Measurements from ENCODE around the gene OLIG3.
A peak's percentile ranks its signal among the peaks of the same experiment; 100 is the strongest.

The OLIG3 gene

GRCh38 chr6:137475103-137475502 is 19.1 kb downstream of the OLIG3 start:
- Histone ChIP-seq H3K27ac (ENCODE audit: extremely low read depth, low read depth, low read length) (no peak overlapping the region), H3K9me3 (ENCODE audit: control insufficient read depth, insufficient read depth, low read depth, low read length) (no peaks in the 10 kb centered on the region), H3K36me3 (ENCODE audit: control insufficient read depth in 2 of 2, insufficient read depth in 1 of 2, low read length in 2 of 2) (no peaks in the 10 kb centered on the region), H3K4me3 (ENCODE audit: low read depth, low read length) (no peak overlapping the region), H3K4me1 (ENCODE audit: control insufficient read depth, insufficient read depth, low read length) (no peaks in the 10 kb centered on the region)
- CTCF ChIA-PET, result interaction anchor here (0.8 to 1.1 kb wide), 2 partner anchors 9 to 14 kb away, joined by 3 read pairs; no protein-coding TSS in a partner anchor
- TF ChIP-seq ZNF626 (tag by site-specific recombination; IDR thresholded peaks at IDR 0.05) (no peak), ZNF184 (tag by site-specific recombination; IDR thresholded peaks at IDR 0.05) (no peak), ZBTB6 (tag by site-specific recombination; IDR thresholded peaks at IDR 0.05) (no peak), PRDM4 (tag by site-specific recombination; IDR thresholded peaks at IDR 0.05) (0 out of 2 replicates have a peak, but pooled peaks have one; percentile 41)
- POLR2A ChIA-PET, result no interaction called here

- TF ChIP-seq ZSCAN16 (tag by site-specific recombination; IDR thresholded peaks at IDR 0.05), result no peak
- CTCF ChIA-PET, result interaction anchor here (0.7 to 1.3 kb wide), 3 partner anchors 39 to 116 kb away, joined by 3 to 4 read pairs (median 3); no protein-coding TSS in a partner anchor
- POLR2A ChIA-PET, result no interaction called here
- Histone ChIP-seq H3K36me3 (ENCODE audit: control insufficient read depth in 2 of 2, insufficient read depth in 1 of 2, low read length in 2 of 2) (no peaks in the 10 kb centered on the region), H3K27ac (ENCODE audit: extremely low read depth, low read depth, low read length) (no peak overlapping the region), H3K4me3 (ENCODE audit: low read depth, low read length) (no peak overlapping the region), H3K4me1 (ENCODE audit: control insufficient read depth, insufficient read depth, low read length) (no peaks in the 10 kb centered on the region), H3K9me3 (ENCODE audit: control insufficient read depth, insufficient read depth, low read depth, low read length) (no peaks in the 10 kb centered on the region)
Observed at GRCh38 chr6:137473598-137473997, 20.6 kb downstream of the OLIG3 start.

GRCh38 chr6:137472641-137473137 is 21.5 kb downstream of the OLIG3 start:
- no peak overlapping the region for H3K27ac ChIP-seq (ENCODE audit: extremely low read depth, low read depth, low read length)
- no peaks in the 10 kb centered on the region for H3K9me3 ChIP-seq (ENCODE audit: control insufficient read depth, insufficient read depth, low read depth, low read length)
- no peaks in the 10 kb centered on the region for H3K4me1 ChIP-seq (ENCODE audit: control insufficient read depth, insufficient read depth, low read length)
- H3K4me3 ChIP-seq (ENCODE audit: low read depth, low read length), result no peak overlapping the region
- H3K36me3 ChIP-seq (ENCODE audit: control insufficient read depth in 2 of 2, insufficient read depth in 1 of 2, low read length in 2 of 2), result no peaks in the 10 kb centered on the region
- ChIA-PET CTCF (interaction anchor here (0.5 to 0.7 kb wide), 2 partner anchors 79 to 198 kb away, joined by 3 read pairs; no protein-coding TSS in a partner anchor), POLR2A (no interaction called here)
- TF ChIP-seq ZNF843 (tag by site-specific recombination; IDR thresholded peaks at IDR 0.05), result no peak
- no peak for TF ChIP-seq ZNF521 (tag by site-specific recombination; IDR thresholded peaks at IDR 0.05)
- TF ChIP-seq ZNF133 (tag by site-specific recombination; IDR thresholded peaks at IDR 0.05), result no peak
- TF ChIP-seq ZNF16 (tag by site-specific recombination; IDR thresholded peaks at IDR 0.05; ENCODE audit: low read depth), result no peak

- CTCF ChIA-PET, result interaction anchor here (0.5 kb wide), 1 partner anchor 199 kb away, joined by 3 read pairs; no protein-coding TSS in a partner anchor
- Histone ChIP-seq H3K4me1 (ENCODE audit: control insufficient read depth, insufficient read depth, low read length) (no peaks in the 10 kb centered on the region), H3K36me3 (ENCODE audit: control insufficient read depth in 2 of 2, insufficient read depth in 1 of 2, low read length in 2 of 2) (no peaks in the 10 kb centered on the region), H3K27ac (ENCODE audit: extremely low read depth, low read depth, low read length) (no peak overlapping the region), H3K4me3 (ENCODE audit: low read depth, low read length) (no peak overlapping the region), H3K9me3 (ENCODE audit: control insufficient read depth, insufficient read depth, low read depth, low read length) (no peaks in the 10 kb centered on the region)
- POLR2A ChIA-PET, result no interaction called here
- TF ChIP-seq SCRT2 (tag by site-specific recombination; IDR thresholded peaks at IDR 0.05), result peak; percentile 51; the same call in 1 of the 2 replicates
- TF ChIP-seq MZF1 (tag by site-specific recombination; IDR thresholded peaks at IDR 0.05; ENCODE audit: borderline replicate concordance), result no peak
- no peak for TF ChIP-seq ZNF148 (tag by site-specific recombination; IDR thresholded peaks at IDR 0.05; ENCODE audit: borderline replicate concordance)
Observed at GRCh38 chr6:137471986-137472385, 22.2 kb downstream of the OLIG3 start.

All from HEK293 (cell line).